GM19043 (cell line): ENCODE data around the gene PDE1C.

Experiments used
- ATAC-seq: cut with Tn5 transposase; IDR thresholded peaks from one replicate; pipeline ENCODE4 v1.9.1; 2021; ENCODE audit warnings: low read depth; ENCODE audit not compliant: unreplicated experiment

PDE1C gene

DNA sequence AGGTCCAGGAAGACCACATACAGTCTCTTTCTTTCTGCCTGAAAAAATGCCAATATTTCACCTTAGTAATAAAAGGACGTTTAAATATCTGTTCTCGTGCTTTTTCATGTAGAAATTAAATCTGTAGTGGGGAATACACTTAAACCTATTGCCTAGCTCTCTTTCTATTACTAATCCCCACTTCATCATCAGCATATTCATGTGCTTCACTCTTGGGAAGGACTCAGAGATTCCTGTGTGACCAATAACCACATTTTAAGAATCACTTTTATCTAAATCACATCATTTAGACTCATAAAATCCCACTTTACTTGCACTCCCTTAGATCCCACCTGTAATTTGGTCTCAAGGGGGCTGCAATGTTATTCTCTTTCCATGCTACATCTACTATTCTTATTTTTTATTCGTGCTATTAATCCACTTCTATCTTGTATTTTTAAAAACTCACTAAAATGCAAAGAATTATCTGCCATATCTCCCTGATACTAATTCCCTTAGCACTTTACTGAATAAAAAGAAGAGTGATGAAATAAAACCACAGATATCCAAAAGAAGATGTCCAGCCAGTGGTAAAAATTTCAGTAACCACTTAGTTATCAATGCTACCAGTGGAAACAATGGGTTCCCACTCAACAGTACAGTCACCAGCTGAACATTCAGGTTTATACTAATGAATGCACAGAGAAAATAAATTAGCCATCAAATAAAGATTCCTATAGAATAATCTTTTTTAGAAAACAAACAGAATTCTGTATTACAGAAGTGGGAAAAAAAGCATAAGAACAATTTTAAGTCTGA is 281.1 kb downstream of the PDE1C start:
- no peak for ATAC-seq

DNA sequence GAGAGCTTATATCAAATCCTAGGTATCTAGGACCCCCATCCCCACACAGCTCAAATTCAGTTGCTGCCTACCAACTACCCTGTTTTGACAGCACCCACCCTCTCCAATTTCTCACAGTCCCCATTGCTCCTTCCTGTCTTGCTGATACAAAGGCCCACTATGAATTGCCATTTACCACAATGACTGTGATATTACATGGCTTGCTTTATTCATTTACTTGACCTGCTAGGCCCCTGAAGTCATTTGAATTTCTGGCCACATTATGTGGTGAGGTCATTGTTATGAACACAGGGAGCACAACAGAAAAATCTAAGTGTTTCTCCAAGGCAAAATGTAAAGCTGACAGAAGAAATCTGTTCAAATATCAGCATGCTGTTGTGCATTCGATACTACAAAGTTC is 281.8 kb downstream of the PDE1C start:
- peak; percentile 84 for ATAC-seq

DNA sequence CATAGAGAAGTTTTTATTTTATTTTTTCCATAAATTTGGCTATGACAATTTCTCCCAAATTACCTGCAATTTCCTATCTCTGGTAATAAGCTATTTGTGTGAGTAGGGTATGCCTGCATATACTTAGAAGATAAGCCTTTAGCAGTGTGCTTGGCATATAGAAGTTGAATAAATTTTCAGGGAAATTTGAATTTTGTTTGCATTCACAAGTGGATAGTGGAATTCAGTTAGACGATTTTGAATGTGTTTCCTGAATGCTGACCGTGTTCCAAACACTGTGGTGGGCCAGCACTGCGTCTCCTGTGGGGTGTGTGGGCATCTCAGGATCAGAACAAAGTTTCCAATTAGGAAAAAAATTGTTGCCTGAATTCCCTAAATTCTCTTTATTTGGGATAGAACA is 283.9 kb downstream of the PDE1C start:
- no peak for ATAC-seq

DNA sequence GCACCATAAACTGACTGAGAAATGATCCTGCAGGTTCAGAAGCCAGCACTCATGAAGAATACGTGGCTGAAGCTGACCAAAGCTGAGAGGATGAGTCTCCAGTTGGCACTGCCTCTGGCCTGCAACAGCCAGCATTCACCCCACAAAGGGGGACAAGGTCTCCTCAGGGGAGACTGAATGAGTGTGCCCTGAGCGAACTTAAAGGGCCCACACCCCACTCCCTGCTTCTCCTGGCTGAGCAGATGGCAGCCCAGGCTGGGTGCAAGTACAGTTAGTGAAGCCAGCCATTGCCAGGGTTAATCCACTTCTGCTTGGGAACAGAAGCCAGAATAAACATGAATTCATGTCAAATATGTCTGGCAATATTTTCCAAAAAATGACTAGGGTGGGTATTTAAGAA is 285.1 kb downstream of the PDE1C start:
- ATAC-seq = no peak

DNA sequence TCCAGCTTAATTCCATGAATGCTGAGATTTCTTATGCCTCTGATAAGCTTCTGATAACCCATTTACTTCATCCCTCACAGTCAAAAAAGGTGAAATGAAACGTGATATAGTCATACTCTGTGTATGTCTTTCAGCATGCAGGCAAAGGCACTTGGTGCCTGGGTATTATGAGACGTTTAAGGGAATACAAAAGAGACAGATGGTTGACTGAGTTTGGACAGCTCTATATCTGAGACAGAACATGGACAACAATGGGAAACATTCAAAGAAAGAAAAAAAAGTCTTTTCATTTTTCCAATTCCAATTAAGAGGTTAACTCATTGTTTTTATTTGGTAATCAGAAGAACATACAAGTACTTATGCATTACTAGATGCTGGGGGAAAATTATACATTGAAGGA is 287.0 kb downstream of the PDE1C start:
- ATAC-seq = no peak

DNA sequence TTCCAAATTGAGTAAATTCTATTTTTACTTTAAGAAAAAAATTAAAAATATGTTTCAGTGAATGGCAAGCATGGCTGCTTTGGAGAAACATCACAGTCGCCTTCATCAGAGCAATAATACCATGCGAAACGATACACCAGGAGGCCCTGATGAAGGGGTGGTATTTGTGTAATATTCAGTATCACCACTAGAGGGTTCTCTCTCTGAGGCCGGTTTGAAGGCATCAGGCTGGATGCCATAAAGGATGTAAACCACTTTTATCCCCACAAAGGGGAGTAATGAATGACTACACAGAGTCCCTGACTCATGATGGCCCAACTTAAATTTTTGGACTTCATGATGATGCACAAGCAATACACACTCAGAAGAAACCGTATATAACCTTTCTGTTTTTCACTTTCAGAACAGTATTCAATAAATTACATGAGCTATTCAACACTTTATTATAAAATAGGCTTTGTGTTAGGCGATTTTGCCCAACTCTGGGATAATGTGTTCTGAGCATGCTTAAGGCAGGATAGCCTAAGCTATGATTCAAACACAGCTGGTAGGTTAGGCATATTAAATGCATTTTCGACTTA is 287.7 kb downstream of the PDE1C start:
- peak; percentile 94 for ATAC-seq

DNA sequence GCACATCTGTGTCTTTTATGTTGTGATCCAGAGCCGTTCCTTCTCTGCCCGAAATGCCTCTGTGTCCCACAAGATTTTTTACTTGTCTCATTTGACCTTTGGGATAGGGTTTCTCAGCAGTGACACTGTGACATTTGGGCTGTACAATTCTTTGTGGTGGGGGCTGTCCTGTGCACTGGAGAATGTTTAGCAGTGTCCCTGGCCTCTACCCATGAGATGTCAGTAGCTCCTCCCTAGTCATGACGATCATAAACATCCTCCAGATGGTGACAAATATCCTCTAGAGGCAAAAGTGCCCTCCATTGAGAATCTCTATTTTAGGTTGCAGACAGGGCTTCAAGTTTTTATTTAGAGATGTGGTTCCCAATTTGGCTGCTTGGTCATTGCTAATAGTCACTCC is 291.9 kb downstream of the PDE1C start:
- no peak for ATAC-seq

DNA sequence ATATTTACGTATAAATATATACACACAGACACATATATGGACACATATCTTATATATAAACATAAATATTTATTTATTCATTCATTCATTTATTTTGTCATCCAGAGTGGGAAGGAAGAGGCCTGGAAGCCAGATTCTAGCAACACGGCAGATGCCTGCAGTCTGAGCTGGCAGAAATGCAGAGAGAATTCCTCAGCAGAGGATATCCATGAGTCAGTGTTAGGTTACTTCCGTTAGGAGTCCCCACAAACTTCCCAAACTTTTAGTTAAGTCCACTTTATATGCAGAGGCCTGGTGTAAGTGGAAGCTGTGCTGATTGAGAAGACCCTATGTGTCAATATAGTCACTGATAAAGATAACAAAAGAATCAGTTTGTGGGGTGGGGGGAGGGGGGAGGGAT is 293.6 kb downstream of the PDE1C start:
- no peak for ATAC-seq

DNA sequence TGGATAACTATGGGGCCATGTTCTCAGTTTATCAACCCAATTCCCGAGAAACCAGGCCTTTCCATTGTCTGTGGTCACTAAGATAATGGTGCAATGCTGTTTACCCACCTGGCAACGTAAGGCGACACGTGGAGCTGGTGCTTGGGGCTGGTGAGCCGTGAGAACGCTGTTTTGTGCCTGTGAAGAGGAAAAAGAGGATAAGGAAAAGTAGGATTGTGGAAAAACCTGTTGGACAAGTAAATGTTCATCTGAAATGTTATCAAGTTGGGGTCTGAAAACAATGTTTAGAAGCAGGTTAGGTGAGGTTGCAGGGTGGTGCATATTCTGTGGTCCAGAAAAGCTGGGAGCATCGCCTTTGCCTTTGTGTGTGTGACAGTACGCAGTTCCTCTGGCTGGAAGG is 294.7 kb downstream of the PDE1C start:
- ATAC-seq = no peak

DNA sequence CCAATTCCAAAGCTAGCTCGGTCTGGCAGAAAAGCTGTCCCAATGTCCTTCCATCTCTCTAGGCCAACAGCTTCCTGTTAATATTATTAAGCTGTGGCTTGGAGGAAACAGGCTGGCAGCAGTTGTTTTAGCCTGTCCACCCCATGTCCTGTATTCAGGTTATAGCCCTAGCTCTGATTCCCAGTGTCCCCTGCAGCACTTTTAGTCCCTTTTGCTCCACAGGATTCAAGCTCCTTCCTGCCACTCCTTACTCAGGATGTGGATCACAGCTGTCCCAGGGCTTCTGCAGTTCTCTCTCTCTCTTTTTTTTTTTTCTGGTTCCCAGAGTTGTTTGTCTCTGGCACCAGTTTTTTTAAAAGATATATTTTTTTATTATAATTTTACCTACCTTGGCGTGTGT is 298.0 kb downstream of the PDE1C start:
- ATAC-seq = no peak

DNA sequence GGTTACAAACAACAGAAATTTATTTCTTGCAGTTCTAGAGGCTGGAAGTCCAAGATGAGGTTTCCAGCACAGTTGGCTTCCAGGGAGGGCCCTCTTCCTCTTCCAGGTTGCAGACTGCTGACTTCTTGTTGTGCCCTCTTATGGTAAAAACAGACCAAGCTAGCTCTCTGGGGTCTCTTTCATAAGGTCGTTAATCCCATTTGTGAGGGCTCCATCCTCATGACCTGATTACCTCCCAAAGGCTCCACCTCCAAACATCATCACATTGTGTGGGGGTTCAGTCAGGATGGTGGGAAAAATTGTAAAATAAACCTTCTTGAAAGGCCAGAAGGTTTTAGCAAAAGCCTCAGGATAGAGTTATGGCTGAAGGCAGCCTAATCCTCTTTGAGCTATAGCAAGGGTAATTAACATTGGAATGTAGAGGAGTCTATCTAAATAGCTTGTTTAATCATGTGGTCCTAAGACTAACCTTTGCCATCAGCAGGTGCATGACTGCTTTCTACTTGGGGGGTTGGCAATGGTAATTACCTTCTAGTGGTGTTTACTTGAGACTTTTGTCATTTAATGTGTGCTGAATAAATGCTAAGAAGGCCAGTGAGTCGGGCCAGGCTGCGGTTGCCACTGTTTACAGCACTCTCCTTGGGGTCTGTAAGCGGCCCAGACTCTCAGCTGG is 302.4 kb downstream of the PDE1C start:
- no peak for ATAC-seq

DNA sequence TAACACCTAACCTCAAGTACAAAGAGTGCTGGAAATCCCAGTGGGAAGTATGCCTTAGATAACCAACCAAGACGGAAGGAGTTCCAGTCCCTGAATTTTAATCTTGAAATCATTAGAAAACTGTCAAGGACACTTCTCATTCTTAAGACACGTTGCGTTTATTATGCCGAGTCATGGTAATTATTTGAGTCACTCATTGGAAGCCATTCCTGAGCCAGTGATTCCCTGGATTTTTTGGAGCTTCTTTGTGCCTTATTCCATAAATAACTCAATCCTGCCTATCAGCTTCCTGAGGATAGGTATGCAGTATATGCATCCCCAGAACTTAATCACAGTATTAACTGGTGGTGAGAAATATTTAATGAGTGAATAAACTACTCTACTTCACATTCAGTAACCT is 305.7 kb downstream of the PDE1C start:
- ATAC-seq = no peak

DNA sequence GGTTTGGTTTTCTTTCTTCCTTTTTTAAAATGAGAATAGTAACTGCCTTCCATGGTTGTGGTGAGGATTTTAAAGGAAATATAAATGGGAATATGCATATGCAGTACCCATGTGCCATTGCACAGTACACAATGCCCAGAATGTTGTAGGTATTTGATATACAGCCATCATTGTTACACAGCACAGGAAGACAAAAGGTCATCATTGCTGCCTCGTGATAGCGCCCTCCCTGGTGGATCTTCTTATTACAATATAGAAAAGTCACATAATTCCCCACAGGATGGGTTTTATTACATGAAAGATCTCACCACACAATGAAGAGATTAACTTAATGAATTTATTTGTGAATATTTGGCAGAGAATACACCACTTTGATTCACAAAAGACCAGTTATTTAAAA is 306.7 kb downstream of the PDE1C start:
- no peak for ATAC-seq

DNA sequence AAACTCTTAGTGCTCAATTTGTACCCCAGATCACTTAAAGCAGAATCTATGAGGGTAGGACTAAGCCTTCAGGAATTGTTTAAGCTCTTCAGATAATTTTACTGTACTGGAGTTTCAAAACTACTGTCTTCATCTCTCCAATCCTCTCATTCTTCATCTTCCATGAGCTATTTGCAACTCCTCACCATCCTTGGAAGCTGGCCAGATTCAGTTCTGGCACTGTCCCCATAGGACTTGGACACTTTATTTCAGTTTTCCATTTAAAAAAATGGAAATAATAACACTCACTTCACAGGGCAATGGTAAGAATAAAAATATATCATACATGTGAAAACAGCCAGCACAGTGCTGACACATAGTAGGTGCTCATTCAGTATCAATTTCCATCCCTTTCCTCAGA is 308.6 kb downstream of the PDE1C start:
- no peak for ATAC-seq

DNA sequence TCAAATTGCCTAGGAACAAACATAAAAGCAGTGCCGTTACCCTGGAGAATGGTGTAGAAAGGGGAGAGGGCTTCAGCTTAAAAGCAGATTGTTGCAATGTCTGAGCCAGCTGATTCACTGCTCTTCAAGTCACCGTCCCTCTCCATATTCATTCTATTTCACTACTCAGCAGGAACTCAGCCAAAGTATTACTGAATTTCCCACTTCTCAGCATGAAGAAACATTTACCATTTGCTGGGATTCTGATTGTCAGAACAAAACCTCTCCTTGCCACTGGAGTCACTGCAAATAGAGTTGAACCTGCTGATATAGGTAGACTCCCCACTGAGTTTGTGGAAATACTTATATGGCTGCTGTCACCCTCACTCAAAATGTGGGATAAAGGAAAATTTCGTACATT is 311.5 kb downstream of the PDE1C start:
- ATAC-seq = no peak

DNA sequence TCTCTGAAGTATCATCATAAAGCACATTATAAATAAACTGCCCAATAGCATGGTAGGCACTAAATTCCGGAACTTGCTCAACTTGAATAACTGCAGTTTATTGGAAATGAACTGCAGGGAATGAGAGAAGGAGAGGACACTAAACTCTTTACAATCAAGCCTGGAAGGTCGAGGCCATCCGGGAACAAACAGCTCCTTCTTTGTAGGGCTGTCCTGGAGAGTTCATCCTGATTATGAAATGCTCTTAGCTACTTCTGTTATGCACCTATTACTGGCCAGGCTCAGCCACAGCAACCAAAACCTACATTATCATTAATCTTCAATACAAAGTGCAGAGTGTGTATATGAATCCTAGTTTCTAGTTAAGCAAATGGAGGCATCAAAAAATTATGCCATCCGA is 318.5 kb downstream of the PDE1C start:
- ATAC-seq = no peak

DNA sequence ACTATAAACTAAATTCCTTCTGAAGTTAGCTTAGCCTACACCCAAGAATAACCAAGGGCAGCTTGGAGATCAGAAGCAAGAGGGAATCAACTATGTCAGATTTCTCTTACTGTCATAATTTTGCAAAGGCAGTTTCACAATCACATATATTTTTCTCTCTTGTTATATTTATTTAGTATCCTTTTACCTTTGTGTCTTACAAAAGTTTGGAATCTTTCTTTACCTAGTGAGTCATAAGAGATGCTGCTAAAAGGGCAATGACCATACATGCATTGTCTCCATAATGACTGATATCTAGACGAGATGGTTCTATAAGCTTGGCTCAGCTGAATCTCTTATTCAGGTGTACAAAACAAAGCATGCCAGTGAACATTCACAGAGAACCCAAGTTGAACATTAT is 322.1 kb downstream of the PDE1C start:
- no peak for ATAC-seq

DNA sequence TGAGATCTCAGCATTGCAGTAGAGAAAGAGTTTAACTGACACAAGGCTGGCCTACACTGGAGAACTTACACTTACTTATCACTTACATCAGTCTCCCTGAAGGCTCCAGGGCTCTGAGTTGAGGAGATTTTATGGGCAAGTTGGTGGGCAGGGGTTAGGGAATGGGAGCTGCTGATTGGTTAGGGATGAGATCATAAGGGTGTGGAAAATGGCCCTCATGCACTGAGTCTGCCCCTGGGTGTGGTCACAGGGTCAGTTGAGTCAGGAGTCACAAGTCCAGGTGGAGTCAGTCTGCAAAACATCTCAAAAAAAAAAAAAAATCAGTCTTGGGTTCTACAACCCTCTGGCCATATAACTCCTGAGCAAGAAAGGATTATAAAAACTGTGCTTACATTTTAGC is 322.7 kb downstream of the PDE1C start:
- no peak for ATAC-seq

DNA sequence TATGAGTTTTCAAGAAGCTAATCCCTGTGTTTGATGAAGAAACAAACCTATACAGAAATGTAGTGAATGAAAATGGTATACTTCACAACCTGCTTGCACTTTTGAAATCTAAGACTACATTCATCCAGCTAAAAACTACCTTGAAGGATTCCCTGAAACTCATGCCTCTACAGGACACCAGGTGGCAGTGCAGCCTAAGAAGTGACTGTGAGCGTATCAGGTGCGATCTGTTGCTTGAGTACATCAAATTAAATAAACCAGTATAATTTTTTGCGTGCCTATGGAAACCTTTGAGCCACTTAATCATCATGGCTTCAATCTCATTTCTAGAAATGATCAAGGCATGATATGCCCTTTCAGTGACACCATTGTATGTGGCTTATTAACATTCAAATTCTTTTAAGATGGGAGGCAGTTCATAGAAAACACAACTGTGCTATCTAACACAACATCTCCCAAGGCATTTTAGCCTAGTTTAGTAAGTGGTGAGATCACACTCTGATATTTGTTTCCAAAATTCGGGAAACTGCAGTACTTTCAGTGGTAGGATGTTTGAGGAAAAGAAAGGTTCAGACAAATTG is 325.8 kb downstream of the PDE1C start:
- peak; percentile 90 for ATAC-seq

DNA sequence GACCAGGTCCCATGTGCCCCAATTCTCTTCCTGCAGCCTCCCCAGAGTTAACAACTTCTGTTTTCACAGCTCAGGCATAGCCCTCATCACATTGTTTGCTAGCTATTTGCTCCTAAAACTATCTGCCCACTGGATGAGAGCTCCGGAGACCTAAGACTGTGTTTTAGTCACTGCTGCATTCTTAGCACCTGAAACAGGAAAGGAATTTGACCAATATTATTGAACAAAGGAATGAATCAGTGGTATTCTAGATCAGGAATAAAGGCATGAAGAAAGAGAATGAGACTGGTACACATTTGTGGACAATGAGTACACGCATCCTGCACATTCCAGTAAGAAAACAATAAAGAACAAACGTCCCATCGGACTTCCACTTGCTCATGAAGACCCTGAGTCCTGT is 328.4 kb downstream of the PDE1C start:
- no peak for ATAC-seq
